HEK293T (cell line): ENCODE results near the gene TSKU.

Experiments
- CTCF ChIA-PET: fragments of 350-600 bp; formaldehyde crosslinking; extraction: SDS; loops from one replicate; lab custom pipeline; 2021; ENCODE audit warnings: antibody characterized with exemption, inconsistent platforms; lab: Yijun Ruan, JAX
- POLR2A ChIA-PET: fragments of 350-600 bp; formaldehyde crosslinking; extraction: SDS; loops from one replicate; lab custom pipeline; 2020; ENCODE audit warnings: antibody characterized with exemption, inconsistent platforms; lab: Yijun Ruan, JAX
- DNase-seq: peaks from one replicate; pipeline ENCODE4 v3.0.0; 2012; ENCODE audit warnings: mixed read lengths; ENCODE audit errors: extremely low spot score
- ARNT ChIP-seq: fragments of 450-650 bp; IDR thresholded peaks from 2 replicates; pipeline ENCODE4 v1.6.1; 2017; ENCODE audit warnings: mild to moderate bottlenecking
- BHLHE40 ChIP-seq: fragments of 450-650 bp; IDR thresholded peaks from 2 replicates; pipeline ENCODE4 v1.6.1; 2016; ENCODE audit warnings: mild to moderate bottlenecking, moderate library complexity, borderline replicate concordance
- CTBP1 ChIP-seq: fragments of 450-650 bp; IDR thresholded peaks from 2 replicates; pipeline ENCODE4 v1.6.1; 2016; ENCODE audit warnings: borderline replicate concordance
- ELF4 ChIP-seq: fragments of 450-650 bp; IDR thresholded peaks from 2 replicates; pipeline ENCODE4 v1.6.1; 2017; ENCODE audit warnings: antibody characterized with exemption
- FOXA1 ChIP-seq: fragments of 450-650 bp; IDR thresholded peaks from 2 replicates; pipeline ENCODE4 v1.6.1; 2016; ENCODE audit warnings: mild to moderate bottlenecking
- FOXK2 ChIP-seq: fragments of 450-650 bp; IDR thresholded peaks from 2 replicates; pipeline ENCODE4 v1.6.1; 2016; ENCODE audit warnings: mild to moderate bottlenecking
- FOXM1 ChIP-seq: fragments of 450-650 bp; IDR thresholded peaks from 2 replicates; pipeline ENCODE4 v1.6.1; 2017; ENCODE audit warnings: mild to moderate bottlenecking, borderline replicate concordance
- HDGF ChIP-seq: fragments of 450-650 bp; IDR thresholded peaks from 2 replicates; pipeline ENCODE4 v1.6.1; 2017; ENCODE audit warnings: antibody characterized with exemption, borderline replicate concordance
- L3MBTL2 ChIP-seq: fragments of 450-650 bp; conservative IDR thresholded peaks from 2 replicates; pipeline ENCODE4 v1.6.1; 2016; ENCODE audit warnings: mild to moderate bottlenecking
- LEF1 ChIP-seq: fragments of 450-650 bp; IDR thresholded peaks from 2 replicates; pipeline ENCODE4 v1.6.1; 2017; ENCODE audit warnings: mild to moderate bottlenecking, borderline replicate concordance
- NFRKB ChIP-seq: fragments of 450-650 bp; IDR thresholded peaks from 2 replicates; pipeline ENCODE4 v1.6.1; 2016; ENCODE audit warnings: mild to moderate bottlenecking, moderate library complexity
- PKNOX1 ChIP-seq: fragments of 450-650 bp; IDR thresholded peaks from 2 replicates; pipeline ENCODE4 v1.6.1; 2016
- SP1 ChIP-seq: fragments of 450-650 bp; IDR thresholded peaks from 2 replicates; pipeline ENCODE4 v1.6.1; 2017
- SUZ12 ChIP-seq: fragments of 450-650 bp; IDR thresholded peaks from 2 replicates; pipeline ENCODE4 v1.6.1; 2016; ENCODE audit warnings: mild to moderate bottlenecking
- TARDBP ChIP-seq: fragments of 450-650 bp; IDR thresholded peaks from 2 replicates; pipeline ENCODE4 v1.6.1; 2016
- ZNF384 ChIP-seq: fragments of 450-650 bp; IDR thresholded peaks from 2 replicates; pipeline ENCODE4 v1.6.1; 2016

TSKU gene

GRCh38 chr11:76838678-76839068 is 55.5 kb downstream of the TSKU start:
- TF ChIP-seq NFRKB (no peak), SUZ12 (no peak), HDGF (no peak), BHLHE40 (no peak), ARNT (no peak), FOXK2 (no peak), PKNOX1 (no peak)
- ChIA-PET CTCF (no interaction called here), POLR2A (no interaction called here)
- DNase-seq: no peak

GRCh38 chr11:76839311-76839710 is 56.2 kb downstream of the TSKU start:
- POLR2A ChIA-PET: no interaction called here

GRCh38 chr11:76841923-76842452 is 58.8 kb downstream of the TSKU start:
- ChIA-PET POLR2A (no interaction called here), CTCF (no interaction called here)
- no peak for TF ChIP-seq ELF4
- TF ChIP-seq CTBP1: no peak
- no peak for TF ChIP-seq FOXK2
- TF ChIP-seq ARNT: no peak
- no peak for TF ChIP-seq SP1
- TF ChIP-seq LEF1: no peak
- TF ChIP-seq FOXM1: no peak
- no peak for TF ChIP-seq L3MBTL2
- no peak for TF ChIP-seq HDGF
- TF ChIP-seq FOXA1: no peak
- TF ChIP-seq ZNF384: no peak
- no peak for TF ChIP-seq SUZ12
- TF ChIP-seq TARDBP: no peak
- no peak for TF ChIP-seq BHLHE40
- no peak for TF ChIP-seq PKNOX1
- TF ChIP-seq NFRKB: no peak
- no peak for DNase-seq

More at GRCh38 chr11:76839311-76839710, 56.2 kb downstream of the TSKU start:
- TF ChIP-seq L3MBTL2 (no peak), ZNF384 (no peak), BHLHE40 (no peak), FOXM1 (no peak), SUZ12 (no peak), FOXK2 (no peak), SP1 (no peak), TARDBP (no peak), LEF1 (no peak), ARNT (no peak)
- DNase-seq: no peak
- CTCF ChIA-PET: no interaction called here

- TF ChIP-seq HDGF: no peak
- TF ChIP-seq BHLHE40: no peak
- TF ChIP-seq PKNOX1: no peak
- TF ChIP-seq SUZ12: no peak
- no peak for TF ChIP-seq TARDBP
- no peak for TF ChIP-seq FOXK2
- TF ChIP-seq ZNF384: no peak
- no peak for TF ChIP-seq NFRKB
- no peak for TF ChIP-seq LEF1
- no peak for TF ChIP-seq ARNT
- no peak for TF ChIP-seq CTBP1
- no peak for TF ChIP-seq L3MBTL2
- TF ChIP-seq FOXA1: no peak
- no peak for TF ChIP-seq ELF4
- no peak for TF ChIP-seq SP1
- TF ChIP-seq FOXM1: no peak
- ChIA-PET POLR2A (no interaction called here), CTCF (no interaction called here)
- DNase-seq: no peak
Observed at GRCh38 chr11:76843907-76844306, 60.8 kb downstream of the TSKU start.

DNA sequence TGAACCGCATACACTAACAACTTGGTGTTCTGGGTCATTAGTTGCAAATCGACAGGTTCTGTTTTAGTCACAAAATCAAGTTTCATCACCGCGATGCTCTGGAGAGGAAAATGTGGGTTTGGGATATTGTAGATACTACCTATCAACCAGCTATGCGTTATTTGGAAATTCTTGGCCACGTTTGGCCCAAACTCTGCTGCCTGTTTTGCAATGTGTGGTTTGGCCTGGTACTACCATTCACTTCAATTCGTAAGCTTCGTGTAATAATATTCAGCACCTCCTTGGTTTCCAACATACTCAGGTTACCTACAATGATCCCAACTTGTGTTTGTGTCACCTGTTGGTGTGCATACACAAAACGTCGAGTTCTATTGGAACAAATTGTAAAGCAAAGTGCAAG is 61.4 kb downstream of the TSKU start:
- no peak for DNase-seq
- ChIA-PET POLR2A (no interaction called here), CTCF (no interaction called here)
- TF ChIP-seq TARDBP (no peak), ELF4 (no peak), BHLHE40 (no peak), CTBP1 (no peak), SP1 (no peak), ZNF384 (no peak), HDGF (no peak), L3MBTL2 (no peak), NFRKB (no peak)

DNA sequence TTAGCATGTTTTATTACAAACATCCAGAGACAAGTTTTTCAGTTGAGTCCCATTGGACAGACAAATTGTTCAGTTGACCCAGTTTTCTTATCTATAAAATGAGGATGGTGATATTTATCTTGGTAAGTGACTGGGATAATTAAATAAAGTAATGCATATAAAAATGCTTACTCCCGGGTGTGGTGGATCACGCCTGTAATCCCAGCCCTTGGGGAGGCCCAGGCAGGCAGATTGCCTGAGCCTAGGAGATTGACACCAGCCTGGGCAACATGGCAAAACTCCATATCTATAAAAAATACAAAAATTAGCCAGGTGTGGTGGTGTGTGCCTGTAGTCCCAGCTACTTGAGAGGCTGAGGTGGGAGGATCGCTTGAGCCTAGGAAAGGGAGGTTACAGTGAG is 61.9 kb downstream of the TSKU start:
- TF ChIP-seq ARNT (no peak), TARDBP (no peak), ELF4 (no peak), NFRKB (no peak), FOXM1 (no peak), BHLHE40 (no peak), SP1 (no peak), HDGF (no peak), ZNF384 (no peak)

More for the DNA sequence above, 61.9 kb downstream of the TSKU start:
- CTCF ChIA-PET: no interaction called here
- no peak for DNase-seq
- POLR2A ChIA-PET: no interaction called here
